Thymus (tissue), 11 donors: Measurements from ENCODE around the gene COL19A1. TPM values are rescaled to one million over a fixed set of nuclear protein-coding genes. Genes with fewer than 3 reads are reported as not detected.
A peak's percentile ranks its signal among the peaks of the same experiment; 100 is the strongest.

ENCODE experiments used
- DNase-seq, 9 donors: peaks; one replicate each; pipeline ENCODE4 v3.0.0-alpha.2; 2013; ENCODE audit warnings: low spot score in 9 of 9, low read depth in 6 of 9, missing footprints in 1 of 9
- H3K27ac ChIP-seq, 2 donors: one replicate each; pipeline ENCODE4 v1.5.1; 2013; ENCODE audit warnings: control low read depth in 1 of 2, low read depth in 1 of 2, low read length in 1 of 2, mild to moderate bottlenecking in 1 of 2, moderate library complexity in 1 of 2
- H3K27me3 ChIP-seq, 2 donors: one replicate each; pipeline ENCODE4 v1.5.1; 2013; ENCODE audit warnings: low read length in 1 of 2; ENCODE audit not compliant: control insufficient read depth in 2 of 2, insufficient read depth in 1 of 2
- H3K36me3 ChIP-seq, 2 donors: one replicate each; pipeline ENCODE4 v1.5.1; 2013; ENCODE audit warnings: low read length in 1 of 2, mild to moderate bottlenecking in 1 of 2, moderate library complexity in 1 of 2; ENCODE audit not compliant: control insufficient read depth in 2 of 2, insufficient read depth in 2 of 2
- H3K4me1 ChIP-seq, 2 donors: one replicate each; pipeline ENCODE4 v1.5.1; 2013; ENCODE audit warnings: low read length in 2 of 2; ENCODE audit not compliant: control insufficient read depth in 2 of 2, insufficient read depth in 2 of 2
- H3K4me3 ChIP-seq, 2 donors: one replicate each; pipeline ENCODE4 v1.5.1; 2013; ENCODE audit warnings: low read length in 2 of 2, control low read depth in 1 of 2, mild to moderate bottlenecking in 1 of 2
- H3K9me3 ChIP-seq, 2 donors: one replicate each; pipeline ENCODE4 v1.5.1; 2013; ENCODE audit warnings: low read length in 1 of 2, mild to moderate bottlenecking in 1 of 2; ENCODE audit not compliant: control insufficient read depth in 2 of 2, insufficient read depth in 1 of 2
- WGBS: extraction: QIAGEN DNeasy Blood & Tissue Kit; methylation state at CpG from one replicate; pipeline ENCODE4 v1.1.7; 2013; 5-methylcytosine and 5-hydroxymethylcytosine counted together
- polyA plus RNA-seq: library from polyadenylated mRNA; stranded (reverse); fragments of 200-250 nt; gene quantifications from one replicate; pipeline ENCODE4 v1.2.3, GENCODE V29; 2013
- total RNA-seq: library from RNA; stranded (reverse); fragments of 120-200 nt; gene quantifications from one replicate; pipeline ENCODE4 v1.2.4, GENCODE V29; 2013
- donor health status: healthy.

Gene COL19A1
- total and polyA plus RNA-seq, 2 donors: 0.34 to 8.7 TPM

GRCh38 chr6:70111737-70112136, 245.4 kb downstream of the COL19A1 start:
- Histone ChIP-seq H3K36me3 (no peaks in the 10 kb centered on the region), H3K4me1 (no peaks in the 10 kb centered on the region), H3K27ac (no peak overlapping the region), H3K27me3 (no peaks in the 10 kb centered on the region), H3K4me3 (no peak overlapping the region), H3K9me3 (no peaks in the 10 kb centered on the region)
- no peak for DNase-seq

GRCh38 chr6:70112716-70113115, 246.4 kb downstream of the COL19A1 start:
- no peaks in the 10 kb centered on the region for H3K4me1 ChIP-seq
- peak in 2 of 9 donors; percentile 2 to 23 for DNase-seq
- 83% methylated on average over 5 of the region's 5 CpGs for WGBS
- peak overlapping the region in 1 of 2 donors; percentile 50 for H3K27ac ChIP-seq
- H3K4me3 ChIP-seq: no peak overlapping the region
- no peaks in the 10 kb centered on the region for H3K36me3 ChIP-seq
- no peaks in the 10 kb centered on the region for H3K9me3 ChIP-seq
- no peaks in the 10 kb centered on the region for H3K27me3 ChIP-seq

- WGBS: 92% methylated on average over 1 of the region's 1 CpG
- Histone ChIP-seq H3K4me1 (no peaks in the 10 kb centered on the region), H3K27ac (peak overlapping the region in 1 of 2 donors; percentile 50), H3K4me3 (no peak overlapping the region), H3K27me3 (no peaks in the 10 kb centered on the region), H3K36me3 (no peaks in the 10 kb centered on the region), H3K9me3 (no peaks in the 10 kb centered on the region)
- no peak for DNase-seq
These were observed 246.8 kb downstream of the COL19A1 start for GRCh38 chr6:70113171-70113570.

GRCh38 chr6:70118670-70119069, 252.3 kb downstream of the COL19A1 start:
- H3K4me1 ChIP-seq: no peaks in the 10 kb centered on the region
- no peaks in the 10 kb centered on the region for H3K27me3 ChIP-seq
- no peaks in the 10 kb centered on the region for H3K36me3 ChIP-seq
- no peak overlapping the region for H3K4me3 ChIP-seq
- WGBS: 76% methylated on average over 2 of the region's 2 CpGs
- DNase-seq: no peak
- no peaks in the 10 kb centered on the region for H3K9me3 ChIP-seq
- no peak overlapping the region for H3K27ac ChIP-seq

GRCh38 chr6:70119218-70119835, 253.0 kb downstream of the COL19A1 start:
- 97% methylated on average over 7 of the region's 7 CpGs for WGBS
- no peak overlapping the region for H3K4me3 ChIP-seq
- no peaks in the 10 kb centered on the region for H3K36me3 ChIP-seq
- no peaks in the 10 kb centered on the region for H3K9me3 ChIP-seq
- H3K4me1 ChIP-seq: no peaks in the 10 kb centered on the region
- no peak for DNase-seq
- no peak overlapping the region for H3K27ac ChIP-seq
- no peaks in the 10 kb centered on the region for H3K27me3 ChIP-seq

- Histone ChIP-seq H3K4me1 (no peaks in the 10 kb centered on the region), H3K36me3 (no peaks in the 10 kb centered on the region), H3K27ac (no peak overlapping the region), H3K27me3 (no peaks in the 10 kb centered on the region), H3K4me3 (no peak overlapping the region), H3K9me3 (no peaks in the 10 kb centered on the region)
- WGBS: 95% methylated on average over 1 of the region's 1 CpG
- no peak for DNase-seq
These were observed 258.1 kb downstream of the COL19A1 start for GRCh38 chr6:70124443-70124842.

- Histone ChIP-seq H3K9me3 (no peaks in the 10 kb centered on the region), H3K4me3 (no peak overlapping the region), H3K36me3 (no peaks in the 10 kb centered on the region), H3K4me1 (no peaks in the 10 kb centered on the region), H3K27me3 (no peaks in the 10 kb centered on the region), H3K27ac (no peak overlapping the region)
- no peak for DNase-seq
- 87% methylated on average over 3 of the region's 3 CpGs for WGBS
These were observed 258.7 kb downstream of the COL19A1 start for GRCh38 chr6:70124882-70125545.

GRCh38 chr6:70125602-70126001, 259.2 kb downstream of the COL19A1 start:
- no peak for DNase-seq
- H3K4me3 ChIP-seq: no peak overlapping the region
- WGBS: 97% methylated on average over 3 of the region's 3 CpGs
- no peaks in the 10 kb centered on the region for H3K9me3 ChIP-seq
- H3K36me3 ChIP-seq: no peaks in the 10 kb centered on the region
- H3K27me3 ChIP-seq: no peaks in the 10 kb centered on the region
- H3K27ac ChIP-seq: no peak overlapping the region
- no peaks in the 10 kb centered on the region for H3K4me1 ChIP-seq

- H3K36me3 ChIP-seq: no peaks in the 10 kb centered on the region
- no peaks in the 10 kb centered on the region for H3K27me3 ChIP-seq
- H3K4me3 ChIP-seq: no peak overlapping the region
- H3K9me3 ChIP-seq: no peaks in the 10 kb centered on the region
- H3K4me1 ChIP-seq: no peaks in the 10 kb centered on the region
- no peak overlapping the region for H3K27ac ChIP-seq
- DNase-seq: no peak
- WGBS: 97% methylated on average over 3 of the region's 3 CpGs
These were observed 263.0 kb downstream of the COL19A1 start for GRCh38 chr6:70129341-70129740.
